Measurements from ENCODE around the gene GTF3C1.

- TF ChIP-seq MTA3 (CRISPR knock-in tag; IDR thresholded peaks at IDR 0.05): no peak
- no peak for TF ChIP-seq DPF2 (CRISPR knock-in tag; IDR thresholded peaks at IDR 0.05; ENCODE audit: borderline replicate concordance, low read depth)
- no peak for TF ChIP-seq ZBTB21 (CRISPR knock-in tag; IDR thresholded peaks at IDR 0.05)
- no peak for TF ChIP-seq CTCF (CRISPR knock-in tag; IDR thresholded peaks at IDR 0.05)
- TF ChIP-seq SMC3 (IDR thresholded peaks at IDR 0.05; ENCODE audit: low read length): no peak
- TF ChIP-seq NR0B2 (CRISPR knock-in tag; IDR thresholded peaks at IDR 0.05): no peak
- no peak for TF ChIP-seq POLR2AphosphoS5 (IDR thresholded peaks at IDR 0.05; ENCODE audit: low read depth, low read length)
- no peak for TF ChIP-seq SIN3A (IDR thresholded peaks at IDR 0.05; ENCODE audit: borderline replicate concordance, low read depth, low read length)
- TF ChIP-seq GABPA (IDR thresholded peaks at IDR 0.05; ENCODE audit: low read depth, low read length): no peak
- no peak for TF ChIP-seq GABPA (CRISPR knock-in tag; IDR thresholded peaks at IDR 0.05; ENCODE audit: low read depth)
- no peak for TF ChIP-seq RELA (CRISPR knock-in tag; IDR thresholded peaks at IDR 0.05)
- TF ChIP-seq ZNF382 (CRISPR knock-in tag; IDR thresholded peaks at IDR 0.05; ENCODE audit: borderline replicate concordance): no peak
Observed at GRCh38 chr16:27486344-27486743, 63.4 kb downstream of the GTF3C1 start.

Data from HepG2 (cell line).